Type B pancreatic cell (in vitro differentiated cells): ENCODE results near the gene DDX6. TPM values are rescaled to one million over a fixed set of nuclear protein-coding genes. Genes with fewer than 3 reads are reported as not detected.
"Not testable (repeated sequence)": the region's sequence is repeated elsewhere in the genome, so short reads cannot be mapped to it uniquely, and the experiment has no call there.

Experiments used
- DNase-seq: peaks from one replicate; pipeline ENCODE4 v3.0.0; 2021; ENCODE audit warnings: mixed read lengths; ENCODE audit not compliant: unreplicated experiment; ENCODE audit errors: extremely low spot score
- H3K27ac Mint-ChIP-seq: 2 replicates; pipeline ENCODE4 v1.8.0; 2021; ENCODE audit warnings: mild to moderate bottlenecking, mixed read lengths
- H3K27me3 Mint-ChIP-seq: 2 replicates; pipeline ENCODE4 v1.8.0; 2021; ENCODE audit warnings: mixed read lengths
- H3K36me3 Mint-ChIP-seq: 2 replicates; pipeline ENCODE4 v1.8.0; 2021; ENCODE audit warnings: mixed read lengths
- H3K4me1 Mint-ChIP-seq: one replicate; pipeline ENCODE4 v1.8.0; 2021; ENCODE audit warnings: mixed read lengths; ENCODE audit not compliant: unreplicated experiment
- H3K4me3 Mint-ChIP-seq: 2 replicates; pipeline ENCODE4 v1.8.0; 2021; ENCODE audit warnings: mild to moderate bottlenecking, mixed read lengths
- H3K9me3 Mint-ChIP-seq: 2 replicates; pipeline ENCODE4 v1.8.0; 2021; ENCODE audit warnings: mixed read lengths
- CTCF ChIP-seq: fragments of 200-600 bp; sonication (generic); conservative IDR thresholded peaks from 2 replicates; pipeline ENCODE4 v1.5.0; 2021; ENCODE audit warnings: antibody characterized with exemption, mild to moderate bottlenecking
- total RNA-seq: library from RNA; stranded (reverse); gene quantifications from 2 replicates; pipeline ENCODE4 v1.2.1, GENCODE V29; 2021; ENCODE audit warnings: low replicate concordance

The DDX6 gene
- total RNA-seq, 1 donor from 2014 or later, result 183 TPM

DNA sequence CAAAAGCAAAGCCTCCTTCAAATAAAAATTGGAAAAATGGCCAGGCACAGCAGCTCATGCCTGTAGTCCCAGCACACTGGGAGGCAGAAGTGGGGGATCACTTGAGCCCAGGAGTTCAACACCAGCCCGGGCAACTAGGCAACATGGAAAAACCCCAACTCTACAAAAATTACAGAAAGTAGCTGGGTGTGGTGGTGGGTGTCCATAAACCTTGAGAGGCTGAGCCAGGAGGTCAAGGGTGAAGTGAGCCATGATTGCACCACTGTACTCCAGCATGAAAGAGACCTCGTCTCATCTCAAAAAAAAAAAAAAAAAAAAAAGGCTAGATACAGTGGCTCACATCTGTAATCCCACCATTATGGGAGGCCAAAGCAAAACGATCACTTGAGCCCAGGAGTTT, 22.3 kb downstream of the DDX6 start:
- Mint-ChIP-seq H3K36me3 (peaks cover 31% of the 10 kb centered on the region), H3K4me1 (peaks cover 13% of the 10 kb centered on the region), H3K27me3 (no peaks in the 10 kb centered on the region), H3K9me3 (no peaks in the 10 kb centered on the region), H3K4me3 (no peak overlapping the region), H3K27ac (no peak overlapping the region)
- no peak for TF ChIP-seq CTCF
- DNase-seq, result no peak

DNA sequence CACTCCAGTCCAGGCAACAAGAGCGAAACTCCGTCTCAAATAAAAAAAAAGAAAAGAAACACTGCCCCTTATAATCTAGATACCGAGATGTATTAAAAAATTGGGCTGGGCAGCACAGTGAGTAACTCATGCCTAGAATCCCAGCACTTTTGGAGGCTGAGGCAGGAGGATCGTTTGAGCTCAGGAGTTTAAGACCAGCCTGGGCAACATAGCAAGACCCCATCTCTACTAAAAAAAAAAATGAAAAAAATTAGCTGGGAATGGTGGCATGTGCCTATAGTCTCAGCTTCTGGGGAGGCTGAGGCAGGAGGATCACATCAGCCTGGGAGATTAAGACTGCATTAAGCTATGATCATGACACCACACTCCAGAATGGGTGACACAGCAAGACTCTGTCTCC, 24.9 kb downstream of the DDX6 start:
- peaks cover 33% of the 10 kb centered on the region for H3K36me3 Mint-ChIP-seq
- no peak overlapping the region for H3K27ac Mint-ChIP-seq

GRCh38 chr11:118765095-118765691, 25.8 kb downstream of the DDX6 start:
- not testable (repeated sequence) for DNase-seq, H3K4me1 Mint-ChIP-seq, H3K27me3 Mint-ChIP-seq, H3K4me3 Mint-ChIP-seq, H3K9me3 Mint-ChIP-seq, H3K27ac Mint-ChIP-seq
- TF ChIP-seq CTCF, result peak; percentile 23
- peaks cover 30% of the 10 kb centered on the region for H3K36me3 Mint-ChIP-seq

More for the DNA sequence above, 24.9 kb downstream of the DDX6 start:
- H3K4me3 Mint-ChIP-seq, result no peak overlapping the region
- peaks cover 6% of the 10 kb centered on the region for H3K4me1 Mint-ChIP-seq
- no peaks in the 10 kb centered on the region for H3K9me3 Mint-ChIP-seq
- no peak for DNase-seq
- TF ChIP-seq CTCF, result no peak
- no peaks in the 10 kb centered on the region for H3K27me3 Mint-ChIP-seq

GRCh38 chr11:118763041-118763440, 27.9 kb downstream of the DDX6 start:
- Mint-ChIP-seq H3K27me3 (no peaks in the 10 kb centered on the region), H3K36me3 (peaks cover 35% of the 10 kb centered on the region), H3K4me1 (no peaks in the 10 kb centered on the region), H3K4me3 (no peak overlapping the region), H3K9me3 (no peaks in the 10 kb centered on the region), H3K27ac (no peak overlapping the region)
- TF ChIP-seq CTCF, result no peak
- DNase-seq, result no peak

DNA sequence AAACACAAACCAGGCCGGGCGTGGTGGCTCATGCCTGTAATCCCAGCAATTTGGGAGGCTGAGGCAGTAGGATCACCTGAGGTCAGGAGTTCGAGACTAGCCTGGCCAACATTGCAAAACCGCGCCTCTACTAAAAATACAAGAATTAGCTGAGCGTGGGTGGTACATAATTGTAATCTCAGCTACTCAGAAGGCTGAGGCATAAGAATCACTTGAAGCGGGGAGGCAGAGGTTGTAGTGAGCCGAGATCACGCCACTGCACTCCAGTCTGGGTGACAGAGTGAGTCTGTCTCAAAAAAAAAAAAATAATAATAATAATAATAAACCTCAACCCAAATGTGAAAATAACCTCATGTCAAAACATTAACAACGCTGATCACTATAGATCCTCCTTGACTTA, 29.0 kb downstream of the DDX6 start:
- H3K4me1 Mint-ChIP-seq, H3K27ac Mint-ChIP-seq, DNase-seq, H3K4me3 Mint-ChIP-seq, H3K27me3 Mint-ChIP-seq, H3K9me3 Mint-ChIP-seq: not testable (repeated sequence)
- H3K36me3 Mint-ChIP-seq, result peaks cover 37% of the 10 kb centered on the region

DNA sequence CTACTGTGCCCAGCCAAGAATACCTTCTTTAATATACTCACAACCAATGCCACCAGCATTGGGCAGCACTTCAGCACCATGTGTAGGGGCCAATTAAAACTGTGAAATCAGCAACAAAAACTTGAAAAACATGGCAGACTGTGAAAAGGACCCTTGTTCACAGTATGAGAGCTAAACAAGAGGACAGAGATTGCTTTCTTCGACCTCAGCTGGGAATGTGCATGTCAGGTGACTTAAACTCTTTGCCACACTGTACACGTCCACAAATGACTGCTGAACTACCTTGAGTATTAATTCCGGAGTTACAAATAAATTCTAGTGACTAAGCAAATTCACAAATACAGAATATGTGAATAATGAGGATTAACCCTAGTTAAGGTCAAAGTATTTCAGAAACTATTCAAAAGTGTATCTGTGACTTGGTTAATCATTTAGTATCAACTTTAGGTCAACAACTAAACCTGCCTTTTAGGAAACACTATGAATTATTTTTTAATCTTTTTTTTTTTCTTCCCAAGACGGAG, 33.0 kb downstream of the DDX6 start:
- no peak for TF ChIP-seq CTCF
- Mint-ChIP-seq H3K4me3 (no peak overlapping the region), H3K4me1 (no peaks in the 10 kb centered on the region), H3K27me3 (no peaks in the 10 kb centered on the region), H3K36me3 (peaks cover 42% of the 10 kb centered on the region), H3K9me3 (no peaks in the 10 kb centered on the region), H3K27ac (peak overlapping the region; percentile 53)
- no peak for DNase-seq
